ENCODE measurements around the gene CRADD.
A peak's percentile ranks its signal among the peaks of the same experiment; 100 is the strongest.
"Not testable (repeated sequence)": the region's sequence is repeated elsewhere in the genome, so short reads cannot be mapped to it uniquely, and the experiment has no call there.

CRADD gene

DNA sequence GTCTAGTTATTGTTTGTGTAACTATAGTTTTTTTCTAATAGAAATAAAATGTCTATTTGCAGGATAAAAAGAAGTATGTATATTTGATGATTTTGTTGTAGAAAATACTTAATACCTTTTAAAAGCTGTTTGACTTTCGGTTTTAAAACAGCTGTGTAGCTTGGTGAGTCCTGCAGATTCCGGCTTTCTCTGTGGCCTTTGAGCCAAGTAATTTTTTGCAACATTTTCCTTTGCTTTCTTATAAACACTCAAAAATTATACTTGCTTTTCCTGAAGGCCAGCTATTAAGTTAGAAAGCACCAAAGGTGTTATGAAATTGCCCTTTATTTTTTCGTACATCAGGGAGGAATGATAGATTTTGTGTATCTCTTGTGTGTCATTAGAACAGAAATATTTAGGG, 63.6 kb downstream of the CRADD start:
- DNase-seq = no peak

DNA sequence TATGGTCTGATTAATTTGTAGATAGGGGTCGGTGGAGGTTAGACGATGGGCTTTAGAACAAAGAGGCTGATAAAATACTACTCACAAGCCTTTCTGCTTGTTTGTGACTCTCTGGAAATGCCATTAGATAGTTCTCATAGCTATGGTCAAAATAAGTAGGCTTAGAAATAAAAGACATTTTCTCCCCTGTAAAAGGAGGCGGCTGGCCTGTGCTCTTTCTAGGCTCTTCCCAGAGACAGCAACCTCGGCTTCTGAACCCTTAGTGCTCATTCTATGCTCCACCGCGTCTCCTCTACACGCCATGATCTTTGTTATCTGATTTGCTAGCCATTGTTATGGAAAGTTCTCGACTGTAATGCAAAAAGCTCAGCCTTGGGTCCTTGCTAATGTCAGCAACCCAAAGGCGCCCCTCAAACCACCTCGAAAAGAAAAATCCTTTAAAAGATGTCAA, 64.5 kb downstream of the CRADD start:
- DNase-seq = peak; percentile 67

DNA sequence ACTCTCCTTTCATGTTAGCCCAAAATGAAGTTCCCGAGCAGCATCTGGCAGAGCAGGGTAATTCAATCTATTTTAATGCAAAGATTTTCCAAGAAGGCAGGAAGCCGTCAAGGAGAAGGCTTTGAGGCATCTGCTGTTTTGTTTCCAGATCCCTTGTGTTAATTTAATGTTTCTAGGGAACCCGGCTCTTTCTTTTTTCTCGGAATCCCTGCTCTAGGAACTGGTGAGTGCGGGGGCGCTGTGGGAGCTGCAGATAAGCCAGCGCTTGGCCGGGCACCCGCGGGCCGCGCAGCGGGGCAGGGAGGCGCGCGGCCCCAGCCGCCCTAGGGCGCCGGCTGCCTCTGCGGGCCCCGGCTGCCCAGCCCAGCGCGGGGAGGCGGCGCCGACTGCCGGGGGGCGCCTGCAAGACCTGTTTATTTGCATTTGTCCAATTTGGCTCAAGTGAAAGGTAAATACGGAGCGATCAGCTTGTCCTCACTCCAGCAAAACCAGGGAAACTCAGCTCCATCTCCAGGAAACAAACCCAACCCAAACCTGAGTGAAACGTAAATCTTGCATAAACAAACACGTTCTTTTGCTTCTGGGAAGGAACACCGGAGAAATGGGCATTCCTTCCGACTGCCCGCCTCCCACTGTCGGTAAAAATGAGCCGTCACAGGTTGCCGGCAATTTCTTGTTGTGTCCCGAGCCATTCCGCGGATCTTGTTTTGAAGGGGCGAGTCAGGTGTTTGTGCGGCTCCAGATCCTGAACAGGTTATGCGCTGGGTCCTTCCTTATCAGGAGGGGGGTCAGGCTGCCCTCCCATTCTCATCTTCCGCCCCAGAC, 65.1 kb downstream of the CRADD start:
- peak; percentile 86 for DNase-seq

DNA sequence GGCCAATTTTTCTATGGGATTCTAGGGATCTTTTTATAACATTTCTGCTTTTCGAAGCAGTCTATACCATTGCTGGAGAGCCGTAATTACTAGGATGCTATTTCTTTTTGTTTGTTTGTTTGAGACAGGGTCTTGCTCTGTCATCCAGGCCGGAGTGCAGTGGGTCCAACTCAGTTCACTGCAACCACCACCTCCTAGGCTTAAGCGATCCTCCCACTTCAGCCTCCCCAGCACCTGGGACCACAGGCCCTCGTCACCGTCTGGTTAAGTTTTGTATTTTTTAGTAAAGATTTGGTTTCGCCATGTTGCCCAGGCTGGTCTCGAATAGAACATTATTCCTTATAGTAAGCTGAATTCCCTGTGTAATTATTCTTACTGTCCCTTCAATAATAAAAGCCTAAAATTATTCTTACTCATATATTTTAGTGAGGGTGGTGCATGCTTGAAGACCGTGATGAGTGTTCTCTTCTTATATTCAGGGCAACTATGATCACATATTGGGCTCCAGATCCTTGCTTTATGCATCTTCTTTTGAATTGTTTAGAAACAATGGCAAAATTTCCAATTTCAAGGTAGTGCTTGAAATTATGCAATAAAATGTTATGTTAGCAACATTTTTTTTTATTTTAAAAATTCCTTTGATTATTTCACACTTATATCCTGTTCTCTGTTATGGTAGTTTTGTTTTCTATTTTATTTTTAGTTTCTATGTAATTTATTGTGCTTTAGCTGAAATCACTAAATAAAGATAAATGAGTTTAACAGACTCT, 66.2 kb downstream of the CRADD start:
- no peak for DNase-seq

DNA sequence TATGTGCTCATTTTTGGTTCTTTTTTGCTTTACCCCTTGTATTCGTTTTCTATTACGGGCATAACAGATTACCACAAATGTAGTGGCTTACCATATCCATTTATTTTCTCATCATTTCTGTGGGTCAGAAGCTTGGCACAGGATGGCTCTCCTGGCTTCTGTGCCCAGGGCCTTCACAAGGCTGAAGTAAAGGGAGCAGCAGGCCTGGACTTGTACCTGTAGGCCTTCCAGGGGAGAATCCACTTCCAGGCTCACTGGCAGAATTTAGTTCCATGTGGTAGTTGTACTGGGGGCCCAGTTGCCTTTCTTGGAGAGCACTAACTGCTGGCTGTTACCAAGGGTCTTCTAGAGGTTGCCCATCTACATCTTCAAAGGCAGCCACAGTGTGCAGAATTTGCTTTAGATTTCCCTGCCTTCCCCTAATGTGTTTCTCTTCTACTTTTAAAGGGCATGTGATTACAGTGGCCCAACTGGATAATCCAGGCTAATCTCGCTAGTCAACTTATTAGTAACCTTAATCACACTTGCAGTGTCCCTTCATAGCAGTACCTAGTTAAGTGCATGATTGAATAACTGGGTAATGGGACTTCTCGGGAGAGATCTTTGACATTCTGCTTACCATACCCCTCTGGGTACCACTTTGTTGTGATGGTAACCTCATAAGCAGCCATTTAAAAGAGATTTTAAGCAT, 67.0 kb downstream of the CRADD start:
- no peak for DNase-seq

DNA sequence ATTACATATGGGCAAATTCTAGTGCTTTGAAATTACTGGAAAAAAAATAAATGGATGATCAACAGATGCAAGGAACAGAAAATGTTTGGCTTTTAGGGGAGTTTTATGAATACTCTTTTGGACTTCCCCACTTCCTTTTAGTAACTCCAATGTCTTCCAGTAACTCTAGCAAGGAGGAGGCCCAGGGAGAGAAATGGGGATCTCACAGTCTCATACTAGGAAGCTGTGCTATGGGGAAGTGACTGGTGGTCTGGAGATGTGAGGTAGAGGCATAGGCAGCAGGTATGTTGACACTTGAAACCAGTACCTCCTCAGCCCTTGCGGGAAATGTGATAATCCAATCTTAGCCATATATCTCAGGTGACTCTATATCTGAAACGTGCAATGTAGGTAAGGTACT, 68.1 kb downstream of the CRADD start:
- no peak for DNase-seq

DNA sequence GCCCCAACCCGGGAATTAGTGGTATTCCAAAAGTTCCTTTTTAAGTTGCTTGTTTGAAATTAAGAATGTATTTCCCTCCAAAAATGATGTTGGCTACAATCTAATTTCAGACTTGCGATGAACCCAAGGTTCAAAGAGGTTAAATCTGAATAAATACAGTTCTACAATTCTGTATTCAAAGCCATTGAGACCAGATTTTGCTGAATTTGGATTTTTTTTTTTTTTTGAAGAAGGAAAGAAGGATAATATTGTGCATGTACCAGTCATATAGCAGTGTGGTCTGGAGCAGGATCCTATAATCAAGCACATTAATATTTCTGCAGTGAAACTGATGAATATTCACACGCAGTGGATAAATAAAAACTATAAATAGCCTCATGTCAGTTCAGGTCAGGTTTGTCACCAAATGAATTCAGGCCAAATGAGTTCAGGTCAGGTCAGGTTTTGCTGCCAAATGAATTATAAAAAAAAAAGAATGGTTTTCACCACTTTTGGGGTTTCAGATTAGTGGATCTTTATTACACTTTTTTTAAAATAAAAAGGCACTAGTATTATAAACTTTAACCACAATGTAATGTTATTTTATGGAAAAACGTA, 69.5 kb downstream of the CRADD start:
- no peak for DNase-seq

DNA sequence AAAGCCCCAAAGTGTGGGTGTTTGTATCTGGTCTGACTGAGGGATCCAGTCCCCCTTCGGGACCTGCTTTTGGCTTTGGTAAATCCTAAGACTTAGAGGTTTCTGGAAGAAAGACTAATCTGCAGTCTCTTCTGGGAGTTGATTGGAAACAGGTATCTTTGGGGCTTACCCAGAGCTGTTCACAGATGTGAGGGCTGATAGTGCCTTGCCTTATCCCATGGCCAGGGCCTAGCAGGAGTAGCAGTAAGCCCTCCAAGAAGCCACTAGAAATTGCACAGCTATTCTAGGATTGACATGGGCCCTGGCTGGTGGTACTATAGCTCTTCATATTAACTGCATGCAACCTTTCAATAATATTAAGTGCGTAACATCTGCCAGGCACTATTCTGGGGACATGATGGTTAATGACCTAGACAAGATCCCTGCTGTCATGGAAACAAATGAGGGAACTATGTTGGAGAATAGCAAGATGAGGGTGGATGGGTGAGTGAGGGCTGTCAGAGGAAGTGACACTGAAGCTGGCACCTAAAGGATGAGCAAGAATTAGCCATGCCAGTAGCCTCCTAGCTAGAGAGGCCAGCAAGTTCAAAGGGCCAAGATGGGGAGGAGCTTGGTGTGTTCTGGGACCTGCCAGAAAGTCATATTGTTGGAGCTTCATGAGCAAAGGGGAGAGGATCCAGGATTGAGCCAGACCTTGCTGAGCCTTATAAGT, 71.7 kb downstream of the CRADD start:
- no peak for DNase-seq

DNA sequence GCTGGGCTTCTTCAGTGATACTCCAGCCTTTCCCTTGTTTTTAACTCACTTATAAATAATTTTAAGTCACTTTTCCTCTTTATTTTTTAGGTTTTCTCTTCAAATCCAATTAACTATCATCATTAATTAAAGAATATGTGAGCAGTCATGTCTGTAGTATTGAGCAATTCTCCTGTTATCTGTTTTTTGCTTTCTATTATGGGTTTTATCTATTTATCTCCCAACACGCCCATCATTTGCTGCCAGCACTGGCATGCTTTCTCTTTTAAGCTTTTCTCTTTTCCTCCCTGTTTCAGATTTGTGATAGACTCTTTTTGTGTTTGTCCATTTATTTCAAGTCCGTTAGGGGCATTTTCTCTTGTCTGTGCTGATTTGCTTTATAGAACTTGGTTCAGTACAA, 72.3 kb downstream of the CRADD start:
- no peak for DNase-seq

DNA sequence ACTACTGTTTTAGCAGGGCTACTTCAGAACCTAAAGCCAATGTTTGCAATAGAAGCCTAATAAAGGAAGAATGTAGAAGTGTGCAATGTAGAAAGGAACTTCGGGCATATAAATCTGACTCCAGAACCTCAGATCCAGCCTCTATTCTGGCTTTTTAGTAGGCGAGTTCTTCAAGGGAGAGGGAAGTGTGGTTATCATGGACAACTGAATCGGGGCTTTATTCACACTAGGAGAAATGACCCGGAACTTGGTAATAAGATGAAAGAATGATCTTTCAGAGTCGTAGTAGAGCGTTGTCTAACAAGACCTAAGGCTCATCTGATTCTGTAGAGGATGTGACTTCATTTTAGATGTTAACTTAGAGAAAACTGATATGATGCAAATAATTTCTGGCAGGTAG, 72.9 kb downstream of the CRADD start:
- DNase-seq = no peak

DNA sequence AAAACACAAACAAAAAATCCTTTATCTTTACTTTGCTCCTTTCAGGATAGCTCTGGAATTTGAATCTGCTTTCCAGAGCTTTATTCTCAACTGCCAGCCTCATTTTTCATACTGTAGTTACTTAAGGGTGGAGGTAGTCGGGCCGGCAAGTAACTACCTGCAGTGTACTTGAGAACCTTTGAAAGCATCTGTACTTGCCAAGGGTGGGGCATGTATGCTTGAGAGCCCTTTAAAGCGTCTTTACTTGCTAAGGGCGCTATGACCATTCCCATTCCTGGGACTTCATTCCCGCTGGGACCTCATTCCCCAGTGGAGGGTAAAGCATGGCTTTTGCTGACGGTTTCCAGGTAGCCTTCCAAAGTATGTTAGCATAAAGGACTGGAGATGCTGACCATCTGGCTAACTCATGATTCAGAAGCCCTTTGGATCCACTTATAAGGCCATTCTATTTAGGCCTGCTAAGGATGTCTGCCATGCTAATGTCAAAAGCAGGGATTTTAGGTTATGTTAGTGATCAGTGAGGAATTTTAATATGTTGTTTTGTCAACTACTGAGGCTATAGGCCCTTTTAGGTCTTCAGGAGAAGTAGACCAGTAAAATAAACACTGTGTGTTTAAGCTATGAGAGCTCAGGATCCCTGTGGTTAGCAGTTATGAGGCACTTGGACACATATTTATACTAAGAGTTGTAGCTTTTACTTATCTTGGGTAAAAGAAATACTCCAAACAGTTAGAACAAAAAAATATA, 74.9 kb downstream of the CRADD start:
- no peak for DNase-seq

DNA sequence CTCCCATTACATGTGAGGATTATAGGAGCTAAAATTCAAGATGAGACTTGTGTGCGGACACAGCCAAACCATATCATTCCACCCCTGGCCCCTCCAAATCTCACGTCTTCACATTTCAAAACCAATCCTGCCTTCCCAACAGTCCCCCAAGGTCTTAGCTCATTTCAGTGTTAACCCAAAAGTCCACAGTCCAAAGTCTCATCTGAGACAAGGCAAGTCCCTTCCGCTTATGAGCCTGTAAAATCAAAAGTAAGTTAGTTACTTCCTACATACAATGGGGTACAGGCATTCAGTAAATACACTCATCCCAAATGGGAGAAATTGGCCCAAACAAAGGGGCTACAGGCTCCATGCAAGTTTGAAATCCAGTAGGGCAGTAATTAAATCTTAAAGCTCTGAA, 76.1 kb downstream of the CRADD start:
- no peak for DNase-seq

DNA sequence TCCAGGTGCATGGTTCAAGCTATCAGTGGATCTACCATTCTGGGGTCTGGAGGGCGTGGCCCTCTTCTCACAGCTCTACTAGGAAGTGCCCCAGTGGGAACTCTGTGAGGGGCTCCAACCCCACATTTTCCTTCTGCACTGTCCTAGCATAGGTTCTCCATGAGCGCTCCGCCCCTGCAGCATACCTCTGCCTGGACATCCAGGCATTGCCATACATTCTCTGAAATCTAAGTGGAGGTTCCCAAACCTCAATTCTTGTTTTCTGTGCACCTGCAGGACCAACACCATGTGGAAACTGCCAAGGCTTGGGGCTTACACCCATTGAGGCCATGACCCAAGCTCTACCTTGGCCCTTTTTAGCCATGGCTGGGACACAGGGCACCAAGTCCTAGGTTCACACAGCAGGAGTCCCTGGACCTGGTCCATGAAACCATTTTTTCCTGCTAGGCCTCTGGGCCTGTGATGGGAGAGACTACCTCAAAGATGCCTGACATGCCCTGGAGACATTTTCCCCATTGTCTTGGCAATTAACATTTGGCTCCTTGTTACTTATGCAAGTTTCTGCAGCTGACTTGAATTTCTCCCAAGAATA, 76.8 kb downstream of the CRADD start:
- DNase-seq = no peak

DNA sequence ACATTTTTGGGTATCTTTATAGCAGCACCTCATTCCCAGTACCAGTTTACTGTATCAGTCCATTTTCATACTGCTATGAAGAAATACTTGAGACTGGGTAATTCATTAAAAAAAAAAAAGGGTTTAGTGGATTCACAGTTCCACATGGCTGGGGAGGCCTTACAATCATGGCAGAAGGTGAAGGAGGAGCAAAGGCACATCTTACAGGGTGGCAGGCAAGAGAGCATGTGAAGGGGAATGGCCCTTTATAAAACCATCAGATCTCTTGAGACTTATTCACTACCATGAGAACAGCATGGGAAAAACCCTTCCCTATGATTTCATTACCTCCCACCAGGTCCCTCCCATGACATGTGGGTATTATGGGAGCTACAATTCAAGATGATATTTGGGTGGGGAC, 77.7 kb downstream of the CRADD start:
- DNase-seq = not testable (repeated sequence)

DNA sequence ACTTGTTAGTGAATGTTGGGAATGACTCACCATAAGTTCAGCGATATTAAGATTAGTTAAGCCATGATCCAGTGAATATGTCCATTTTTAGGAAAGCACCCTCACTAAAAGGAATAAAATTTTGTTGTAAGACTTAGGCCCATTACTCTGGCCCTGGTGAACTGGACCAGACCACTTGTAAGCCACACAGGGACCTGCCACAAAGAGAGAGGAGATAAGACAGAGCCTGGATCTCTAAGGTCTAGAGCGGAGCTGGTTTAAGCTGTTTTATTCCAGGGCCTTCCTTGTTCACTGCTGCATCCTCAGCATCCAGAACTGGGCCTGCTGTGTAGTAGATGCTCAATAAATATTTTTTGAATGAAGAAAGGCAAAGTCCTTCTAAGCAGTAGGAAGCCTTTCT, 79.1 kb downstream of the CRADD start:
- DNase-seq = no peak

DNA sequence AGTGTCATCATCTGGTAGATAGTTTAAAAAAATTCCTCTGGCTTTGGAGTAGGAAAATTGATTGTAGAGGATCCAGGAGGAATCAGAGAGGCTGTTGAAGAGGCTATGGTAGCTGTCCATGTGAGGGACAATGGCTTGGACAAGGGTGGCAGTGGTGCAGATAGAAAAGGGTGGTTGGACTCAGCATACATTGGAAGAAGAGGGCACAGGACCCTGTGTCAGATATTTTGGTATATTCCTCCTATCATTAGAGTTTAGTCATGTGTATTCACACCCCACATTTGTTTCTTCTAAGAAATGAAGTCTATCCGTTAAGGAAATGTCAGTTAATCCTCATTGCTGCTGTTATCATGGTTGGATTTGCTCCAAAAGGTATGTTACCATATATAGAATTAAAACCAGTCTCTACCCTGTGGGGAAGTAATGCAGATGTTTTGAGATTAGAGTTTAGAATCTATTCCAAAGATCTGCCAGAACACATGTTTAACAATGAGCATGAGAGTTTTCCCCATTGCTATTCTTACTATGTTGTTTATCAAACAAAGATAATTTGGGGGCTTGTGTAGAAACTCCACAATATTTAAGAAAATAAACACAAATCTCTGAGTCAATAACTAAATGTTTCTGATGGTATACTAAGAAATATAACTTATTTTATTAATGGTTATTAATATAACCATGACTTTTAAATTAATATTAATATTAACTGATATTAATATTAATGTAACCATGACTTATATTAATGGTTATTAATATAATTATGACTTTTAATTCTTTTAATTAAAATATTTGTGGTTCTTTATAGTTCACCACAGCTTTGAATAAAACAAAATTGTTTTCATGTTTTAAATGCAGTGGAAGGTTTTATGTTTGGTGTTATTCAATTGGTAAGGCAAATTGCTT, 80.9 kb downstream of the CRADD start:
- DNase-seq = no peak

DNA sequence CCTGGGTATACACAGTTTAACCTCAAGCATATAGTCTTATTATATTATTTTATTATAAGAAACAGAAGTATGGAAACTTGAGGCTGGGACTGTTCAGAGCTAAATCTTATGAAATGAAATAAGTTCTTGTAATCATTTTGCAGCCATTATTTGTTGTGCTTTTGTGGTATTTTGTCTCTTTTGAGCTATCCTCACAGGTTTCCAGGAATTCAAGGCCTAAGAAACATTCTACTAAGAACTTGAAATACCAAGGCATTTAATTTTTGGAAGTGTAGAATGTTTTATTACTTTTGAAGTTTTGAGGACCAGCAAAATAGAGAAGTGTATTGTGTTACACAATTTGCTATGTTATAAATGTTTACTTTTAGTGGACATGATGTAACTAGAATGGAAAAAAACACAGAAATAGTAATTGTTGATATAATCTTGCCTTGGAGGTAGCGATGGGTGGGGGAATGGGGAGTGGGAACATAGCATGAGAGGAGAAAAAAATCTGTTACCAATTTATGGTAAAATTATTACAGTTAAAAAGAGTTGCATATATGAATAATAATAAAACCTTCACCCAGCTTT, 81.7 kb downstream of the CRADD start:
- no peak for DNase-seq

DNA sequence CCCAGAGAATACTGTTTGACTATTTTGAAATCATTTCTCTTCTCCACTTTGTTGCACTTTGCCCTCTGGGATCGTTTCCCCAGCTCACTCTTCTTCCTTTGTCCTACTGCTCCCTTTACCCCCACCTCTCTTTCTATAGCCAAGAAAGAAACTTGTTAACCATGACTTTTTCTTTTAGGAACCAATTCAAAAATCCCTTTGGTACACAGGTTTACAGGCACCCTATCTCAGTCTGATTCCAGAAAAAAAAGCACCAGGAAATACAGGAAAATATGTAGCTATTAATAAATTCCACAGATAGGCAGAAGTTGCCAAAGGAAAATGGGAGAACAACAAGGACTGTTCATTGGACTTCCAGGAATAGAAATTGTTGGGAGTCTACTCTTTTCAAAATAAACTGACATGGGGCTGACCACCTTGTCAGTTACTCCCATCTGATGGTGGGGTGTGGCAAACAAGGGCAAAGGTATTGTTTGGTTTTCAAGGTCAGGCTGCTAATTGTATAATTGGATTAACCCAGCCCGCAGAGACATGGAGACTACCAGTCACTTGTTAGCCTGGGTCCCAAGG, 82.4 kb downstream of the CRADD start:
- no peak for DNase-seq

DNA sequence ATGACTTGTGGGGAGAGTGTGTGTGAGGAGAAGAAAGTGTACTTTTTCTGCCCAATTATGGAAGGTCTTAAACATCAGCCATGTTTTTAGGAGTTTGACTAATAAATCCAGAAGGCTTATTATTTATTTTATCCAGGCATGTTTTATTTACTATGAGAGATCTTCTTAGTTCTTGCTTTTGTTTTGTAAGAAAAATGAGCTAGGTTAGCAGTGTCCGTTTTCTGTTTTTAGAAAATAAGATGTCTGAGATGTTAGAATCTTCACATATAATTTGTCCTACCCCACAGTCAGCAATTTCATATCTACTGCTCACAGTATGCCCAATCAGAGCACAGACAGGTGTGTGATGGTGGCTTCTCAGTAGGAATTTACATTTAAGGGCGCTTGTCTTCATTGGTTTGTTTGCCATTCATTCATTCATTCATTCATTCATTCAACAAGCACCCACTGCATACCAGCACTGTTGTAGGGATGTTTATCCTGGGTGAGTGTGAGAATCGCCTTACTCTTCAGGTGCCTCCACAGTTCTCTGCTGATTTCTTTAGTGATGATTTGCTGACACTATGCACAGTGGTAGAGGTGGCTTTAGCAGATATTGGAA, 83.2 kb downstream of the CRADD start:
- no peak for DNase-seq

All from DMS53 (cell line).